ENCODE measurements around the gene GRIK4. TPM values are rescaled to one million over a fixed set of nuclear protein-coding genes. Genes with fewer than 3 reads are reported as not detected.

Gene GRIK4
- total and polyA plus RNA-seq, 2 donors (not counting 3 experiments of a cell fraction or from before 2014, with no cell fraction given), result 0.81 to 1.6 TPM

DNA sequence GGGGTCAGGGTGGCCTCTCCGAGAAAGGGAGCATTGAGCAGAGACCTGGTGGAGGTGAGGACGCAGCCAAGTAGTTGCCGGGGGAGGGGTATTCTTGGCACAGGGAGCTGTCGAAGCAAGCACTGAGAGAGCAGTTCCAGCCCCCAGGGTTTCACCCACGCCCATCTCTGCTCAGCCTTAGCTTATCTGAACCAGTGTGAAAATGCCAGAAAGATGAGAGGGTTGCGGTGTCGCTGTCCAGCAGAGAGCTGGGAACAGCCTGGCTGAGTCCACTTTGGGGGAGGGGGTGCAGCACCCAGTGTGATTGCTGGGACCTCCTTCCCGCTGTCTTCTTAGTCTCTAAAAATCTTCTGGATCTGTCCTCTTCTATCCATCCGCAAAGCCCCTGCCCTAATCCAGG is 389.1 kb downstream of the GRIK4 start:
- Histone ChIP-seq H3K4me2 (ENCODE audit: insufficient read depth, low read length) (no peak overlapping the region), H3K79me2 (ENCODE audit: control insufficient read depth, insufficient read depth, low read length) (no peaks in the 10 kb centered on the region), H2AFZ (ENCODE audit: low read depth, low read length) (no peak overlapping the region), H3K9me3 (replicated peaks; ENCODE audit: control insufficient read depth, insufficient read depth, low read length) (no peaks in the 10 kb centered on the region), H3K4me3 (replicated peaks in 1 of 3; ENCODE audit: insufficient read depth in 1 of 3, low read depth in 1 of 3, low read length in 3 of 3) (no peak overlapping the region), H3K9me1 (replicated peaks; ENCODE audit: control insufficient read depth, extremely low read depth, insufficient read depth, low read length) (no peaks in the 10 kb centered on the region), H3K27me3 (ENCODE audit: control insufficient read depth in 2 of 2, insufficient read depth in 2 of 2, low read length in 2 of 2) (no peaks in the 10 kb centered on the region), H3K27ac (ENCODE audit: insufficient read depth, low read depth, low read length) (no peak overlapping the region), H3K9ac (replicated peaks; ENCODE audit: extremely low read depth, insufficient read depth, low read length) (no peak overlapping the region), H3K36me3 (ENCODE audit: control insufficient read depth in 2 of 2, extremely low read depth in 1 of 2, insufficient read depth in 2 of 2, low read length in 2 of 2) (no peaks in the 10 kb centered on the region), H3K4me1 (ENCODE audit: control insufficient read depth, extremely low read depth, insufficient read depth, low read length) (no peaks in the 10 kb centered on the region), H4K20me1 (replicated peaks; ENCODE audit: control insufficient read depth, extremely low read depth, insufficient read depth, low read length) (no peaks in the 10 kb centered on the region)
- no TSS peak for BruUV-seq (replicated peaks)
- intact Hi-C loops (cut with micrococcal nuclease), result no loop called here
- TF ChIP-seq MYC (IDR thresholded peaks at IDR 0.05; ENCODE audit: low read depth, low read length) (no peak), EZH2 (IDR thresholded peaks at IDR 0.05; ENCODE audit: borderline replicate concordance, low read depth, low read length, severe bottlenecking) (no peak), JUN (IDR thresholded peaks at IDR 0.05; ENCODE audit: borderline replicate concordance, insufficient read depth, insufficient read length, low read depth) (no peak), FOS (IDR thresholded peaks at IDR 0.05; ENCODE audit: borderline replicate concordance, insufficient read depth, low read length) (no peak), GATA2 (IDR thresholded peaks at IDR 0.05; ENCODE audit: insufficient read depth, insufficient read length, low read depth, low read length) (no peak), POLR2AphosphoS5 (IDR thresholded peaks at IDR 0.05; ENCODE audit: insufficient read depth, low read depth, low read length) (no peak), CTCF (IDR thresholded peaks at IDR 0.05; ENCODE audit: extremely low read depth in 1 of 2, insufficient read depth in 1 of 2, low read depth in 1 of 2, low read length in 2 of 2) (no peak), MAX (IDR thresholded peaks at IDR 0.05; ENCODE audit: insufficient read depth, insufficient read length) (no peak), POLR2A (IDR thresholded peaks at IDR 0.05; ENCODE audit: low read depth, low read length) (no peak)
- dilution Hi-C loops (cut with MboI; ENCODE audit: extremely low pct_ligation_motif_present, low sequenced_read_pairs), result no loop called here
- ChIA-PET POLR2A (no interaction called here), CTCF (interaction anchor here (1.2 kb wide), 1 partner anchor 17 kb away, joined by 3 read pairs; no protein-coding TSS in a partner anchor)
- FAIRE-seq (no peak), DNase-seq (ENCODE audit: low read depth, low spot score) (no peak)
